Measurements from ENCODE around the gene FAM25C. TPM values are rescaled to one million over a fixed set of nuclear protein-coding genes. Genes with fewer than 3 reads are reported as not detected.
"Not testable (repeated sequence)": the region's sequence is repeated elsewhere in the genome, so short reads cannot be mapped to it uniquely, and the experiment has no call there.

FAM25C gene
- polyA plus RNA-seq: not detected

DNA sequence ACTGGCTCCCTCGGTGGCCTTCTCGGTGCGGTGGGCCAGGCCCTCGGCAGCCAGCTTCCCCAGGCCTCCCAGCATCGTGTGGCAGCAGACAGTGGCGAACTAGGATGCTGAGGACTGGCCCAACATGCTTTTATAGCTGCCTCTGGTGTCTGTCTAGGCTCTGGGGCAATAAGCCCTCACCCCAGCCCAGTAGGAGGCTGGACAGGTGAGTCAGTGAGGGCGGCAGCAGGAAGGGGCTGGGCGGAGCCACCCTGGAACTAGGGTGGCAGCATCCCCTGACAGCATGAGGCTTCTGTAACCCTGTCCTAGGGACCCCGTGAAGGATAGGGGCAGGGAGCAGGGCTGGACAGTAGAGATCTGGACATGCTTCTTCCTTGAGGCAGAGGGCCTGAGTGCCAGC is at the start of gene FAM25C:
TSS of gene FAM25C (minus strand) at position 101 of the 400 bp plus-strand sequence. CDS start at position 75, 26 bp downstream.
- not testable (repeated sequence) for H3K4me3 Mint-ChIP-seq; DNase-seq; H3K4me1 Mint-ChIP-seq; H3K36me3 Mint-ChIP-seq; H3K27ac Mint-ChIP-seq; H3K9me3 Mint-ChIP-seq; H3K27me3 Mint-ChIP-seq (ENCODE audit: low read depth in 3 of 3)

DNA sequence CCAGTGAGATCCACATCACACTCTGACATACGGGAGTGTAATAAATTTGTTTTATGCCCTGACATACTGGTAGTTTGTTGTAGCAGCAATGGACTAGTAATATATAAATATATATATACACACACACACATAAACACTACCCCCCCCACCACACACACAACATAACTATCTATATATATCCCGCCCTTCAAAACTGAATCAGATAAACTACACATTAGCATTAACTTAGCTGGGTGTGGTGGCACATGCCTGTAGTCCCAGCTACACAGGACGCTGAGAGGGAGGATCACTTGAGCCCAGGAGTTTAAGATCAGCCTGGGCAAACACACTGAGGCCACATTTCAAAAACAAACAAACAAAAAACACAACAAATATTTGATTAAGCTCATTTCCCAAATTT is 45.0 kb upstream of the FAM25C start:
- not testable (repeated sequence) for H3K36me3 Mint-ChIP-seq; H3K4me1 Mint-ChIP-seq; H3K9me3 Mint-ChIP-seq; H3K4me3 Mint-ChIP-seq; DNase-seq; H3K27ac Mint-ChIP-seq; H3K27me3 Mint-ChIP-seq (ENCODE audit: low read depth in 3 of 3)

DNA sequence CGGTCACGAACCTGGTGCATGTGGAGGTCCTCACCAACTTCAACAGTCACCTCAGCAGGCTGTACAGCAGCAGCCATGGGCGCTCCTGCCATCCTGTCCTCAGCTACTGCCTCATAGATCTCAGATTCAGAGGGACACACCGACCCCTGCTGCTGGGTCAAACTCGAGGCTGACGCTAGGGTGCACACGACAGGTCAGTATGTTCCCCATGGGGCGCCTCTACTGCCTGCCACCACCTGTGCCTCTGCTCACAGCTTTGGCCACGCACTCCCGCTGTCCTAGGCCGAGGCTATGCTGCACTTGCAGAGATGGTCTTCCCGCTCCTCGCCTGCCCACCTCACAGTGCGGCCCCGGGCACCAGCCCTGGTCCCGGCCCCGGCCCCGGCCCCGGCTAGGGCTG is 31.8 kb upstream of the FAM25C start:
- not testable (repeated sequence) for H3K27me3 Mint-ChIP-seq (ENCODE audit: low read depth in 3 of 3); H3K4me1 Mint-ChIP-seq; H3K9me3 Mint-ChIP-seq; H3K4me3 Mint-ChIP-seq; DNase-seq; H3K36me3 Mint-ChIP-seq; H3K27ac Mint-ChIP-seq

DNA sequence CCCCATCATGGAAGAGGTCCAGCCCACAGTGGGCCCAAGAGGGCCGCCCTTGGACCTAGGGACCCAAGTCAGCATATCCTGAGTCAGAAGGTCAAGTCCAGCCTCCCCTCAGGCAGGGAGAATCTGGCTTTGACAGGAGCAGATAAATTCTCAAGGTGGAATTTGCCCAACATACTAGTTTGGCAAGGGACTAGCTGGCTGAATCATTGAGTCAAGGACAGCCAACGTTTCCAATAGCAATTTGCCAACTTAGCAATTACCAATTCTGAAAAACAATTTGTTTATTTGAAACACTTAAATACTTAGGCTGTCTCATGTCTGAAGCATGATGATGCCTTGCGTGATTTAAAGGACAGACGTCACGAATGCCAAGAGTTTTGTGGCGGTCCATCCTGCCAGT is 2.7 kb upstream of the FAM25C start:
- H3K27me3 Mint-ChIP-seq (ENCODE audit: low read depth in 3 of 3); H3K27ac Mint-ChIP-seq; H3K36me3 Mint-ChIP-seq: not testable (repeated sequence)

DNA sequence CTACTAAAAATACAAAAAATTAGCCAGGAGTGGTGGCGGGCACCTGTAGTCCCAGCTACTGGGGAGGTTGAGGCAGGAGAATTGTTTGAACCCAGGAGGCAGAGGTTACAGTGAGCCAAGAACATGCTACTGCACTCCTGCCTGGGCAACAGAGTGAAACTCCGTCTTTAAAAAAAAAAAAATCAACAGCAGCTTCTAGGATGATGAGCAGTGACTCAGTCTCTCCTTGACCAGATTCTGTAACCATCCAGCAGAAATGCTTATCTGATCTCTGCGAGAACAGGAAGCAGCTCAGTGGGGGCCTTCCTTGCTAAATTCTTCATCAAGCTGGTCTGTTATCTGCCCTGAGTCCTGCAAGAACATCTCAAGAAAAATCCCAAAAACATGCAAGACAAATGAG is 5.5 kb downstream of the FAM25C start:
- not testable (repeated sequence) for H3K27me3 Mint-ChIP-seq (ENCODE audit: low read depth in 3 of 3); H3K4me1 Mint-ChIP-seq; H3K9me3 Mint-ChIP-seq; H3K27ac Mint-ChIP-seq; H3K36me3 Mint-ChIP-seq; H3K4me3 Mint-ChIP-seq; DNase-seq

More for the DNA sequence above, 2.7 kb upstream of the FAM25C start:
- not testable (repeated sequence) for H3K9me3 Mint-ChIP-seq, H3K4me1 Mint-ChIP-seq, DNase-seq, H3K4me3 Mint-ChIP-seq

DNA sequence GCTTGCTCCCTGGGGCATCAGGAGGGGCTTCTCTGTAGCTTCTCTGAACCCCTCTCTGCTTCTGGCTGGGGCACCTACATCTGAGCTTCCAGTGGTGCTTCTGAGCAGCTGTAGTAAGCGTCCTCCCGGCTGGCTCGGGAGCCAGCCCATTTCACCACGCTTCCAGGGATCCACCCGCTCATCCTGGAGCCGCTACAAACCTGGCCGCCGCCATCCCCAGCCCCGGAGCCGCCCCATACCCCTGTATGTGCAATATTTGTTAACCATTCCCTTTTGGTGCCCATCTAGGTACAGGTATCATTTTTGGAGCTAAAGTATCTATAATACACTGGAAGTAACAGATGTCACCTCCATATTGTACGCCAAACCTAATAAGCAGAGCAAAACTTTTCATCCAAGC is 7.0 kb downstream of the FAM25C start:
- not testable (repeated sequence) for H3K27me3 Mint-ChIP-seq (ENCODE audit: low read depth in 3 of 3); H3K36me3 Mint-ChIP-seq; H3K4me3 Mint-ChIP-seq; H3K4me1 Mint-ChIP-seq; H3K27ac Mint-ChIP-seq; DNase-seq; H3K9me3 Mint-ChIP-seq

DNA sequence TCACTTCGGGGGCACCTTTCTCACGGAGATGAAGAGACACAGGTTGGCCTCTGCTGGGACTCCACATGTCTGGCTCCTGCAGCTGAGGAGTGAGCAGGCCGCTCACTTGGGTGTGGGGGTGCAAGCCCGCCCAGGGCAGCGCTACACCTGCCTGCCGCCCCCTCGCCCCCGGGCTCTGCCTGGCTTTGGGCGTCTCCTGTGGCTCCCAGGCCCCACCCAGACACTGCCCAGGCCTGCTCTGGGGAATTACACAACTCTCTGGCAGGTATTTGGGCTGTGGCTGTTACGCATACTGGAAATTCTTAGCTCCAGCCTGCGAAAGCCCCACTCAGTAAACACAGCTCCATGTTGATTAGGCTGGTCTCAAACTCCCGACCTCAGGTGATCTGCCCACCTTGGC is 7.9 kb downstream of the FAM25C start:
- not testable (repeated sequence) for H3K4me1 Mint-ChIP-seq; DNase-seq; H3K27ac Mint-ChIP-seq; H3K27me3 Mint-ChIP-seq (ENCODE audit: low read depth in 3 of 3); H3K4me3 Mint-ChIP-seq; H3K9me3 Mint-ChIP-seq; H3K36me3 Mint-ChIP-seq

DNA sequence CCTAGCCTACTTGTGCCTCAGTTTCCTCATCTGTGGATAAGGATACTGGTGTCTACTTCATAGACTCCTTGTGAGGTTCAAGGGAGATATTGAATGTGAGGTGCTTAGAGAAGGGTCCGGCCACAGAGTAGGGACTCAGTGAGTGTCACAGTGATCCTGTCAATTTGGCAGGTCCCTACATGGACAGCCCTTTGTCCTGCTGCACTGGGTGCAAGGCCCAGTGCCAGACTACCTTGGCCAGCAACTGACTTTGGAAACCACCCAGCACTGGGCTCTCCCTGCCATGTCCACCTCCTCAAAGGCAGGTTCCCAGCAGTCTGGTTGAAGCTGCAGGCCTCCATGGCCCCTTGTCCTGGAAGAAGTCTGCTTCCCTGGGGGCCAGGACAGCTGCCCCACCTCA is 9.5 kb downstream of the FAM25C start:
- H3K27me3 Mint-ChIP-seq (ENCODE audit: low read depth in 3 of 3); H3K36me3 Mint-ChIP-seq; DNase-seq; H3K4me1 Mint-ChIP-seq; H3K9me3 Mint-ChIP-seq; H3K4me3 Mint-ChIP-seq; H3K27ac Mint-ChIP-seq: not testable (repeated sequence)

DNA sequence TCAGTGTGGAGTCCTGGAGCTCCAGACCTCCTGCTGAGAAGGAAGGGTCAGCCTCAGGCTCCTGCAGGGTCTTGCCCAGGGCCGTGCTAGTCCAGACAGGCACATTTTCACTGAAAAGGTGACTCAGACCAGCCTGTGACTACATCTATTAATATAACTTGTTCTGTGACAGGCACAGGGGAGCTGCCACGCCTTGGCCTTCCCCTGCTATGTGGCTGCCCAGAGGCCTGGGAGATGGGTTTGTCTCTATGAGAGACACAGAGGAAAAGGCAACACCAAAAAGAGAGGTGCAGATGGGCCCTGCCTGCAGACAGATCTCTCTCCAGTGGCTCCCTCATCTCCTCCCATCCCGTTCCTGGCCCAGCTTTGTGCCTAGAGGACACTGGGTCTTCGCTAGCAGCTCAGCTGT is 10.0 kb downstream of the FAM25C start:
- not testable (repeated sequence) for DNase-seq; H3K27ac Mint-ChIP-seq; H3K36me3 Mint-ChIP-seq; H3K4me3 Mint-ChIP-seq; H3K4me1 Mint-ChIP-seq; H3K9me3 Mint-ChIP-seq; H3K27me3 Mint-ChIP-seq (ENCODE audit: low read depth in 3 of 3)

DNA sequence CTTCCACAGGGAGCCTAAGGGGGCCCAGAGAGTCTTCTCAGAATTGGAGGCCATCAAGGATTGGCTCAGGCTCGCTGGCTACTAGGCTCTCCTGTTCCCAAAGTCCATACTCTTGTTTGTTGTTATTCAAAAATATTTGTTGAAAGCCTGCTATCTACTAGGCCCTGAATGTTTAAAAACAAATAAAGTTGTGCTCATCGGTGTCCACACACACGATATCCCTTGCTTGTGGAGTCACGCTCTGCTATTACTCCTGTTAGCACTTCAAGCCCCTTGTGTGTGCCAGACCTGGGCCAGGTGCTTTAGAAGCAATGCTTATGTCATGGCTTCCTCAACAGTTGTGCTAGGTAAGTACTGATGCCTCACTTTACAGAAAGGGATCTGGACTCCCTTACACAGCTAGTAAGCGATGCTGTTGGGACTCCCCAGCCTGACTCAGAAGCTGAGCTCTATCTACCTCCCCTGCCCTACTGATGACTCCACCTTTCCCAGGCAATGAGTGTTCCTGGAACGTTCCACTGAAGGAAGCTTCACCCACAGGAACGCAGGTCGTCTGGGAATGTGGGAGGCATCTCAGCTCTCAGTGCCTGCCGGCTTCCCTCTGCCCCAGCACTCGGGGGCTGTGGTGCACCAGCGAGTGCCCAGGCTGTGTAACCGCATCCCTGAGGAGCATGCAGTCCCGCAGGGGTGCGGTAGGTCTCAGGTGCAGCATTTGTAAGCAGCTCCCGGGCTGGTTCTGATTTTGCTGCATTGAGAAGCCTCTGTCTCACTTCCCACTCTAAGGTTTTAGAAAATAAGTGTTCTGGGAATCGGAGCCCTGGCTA is 10.7 kb downstream of the FAM25C start:
- not testable (repeated sequence) for H3K4me1 Mint-ChIP-seq; H3K4me3 Mint-ChIP-seq; DNase-seq; H3K27me3 Mint-ChIP-seq (ENCODE audit: low read depth in 3 of 3); H3K9me3 Mint-ChIP-seq; H3K27ac Mint-ChIP-seq; H3K36me3 Mint-ChIP-seq

DNA sequence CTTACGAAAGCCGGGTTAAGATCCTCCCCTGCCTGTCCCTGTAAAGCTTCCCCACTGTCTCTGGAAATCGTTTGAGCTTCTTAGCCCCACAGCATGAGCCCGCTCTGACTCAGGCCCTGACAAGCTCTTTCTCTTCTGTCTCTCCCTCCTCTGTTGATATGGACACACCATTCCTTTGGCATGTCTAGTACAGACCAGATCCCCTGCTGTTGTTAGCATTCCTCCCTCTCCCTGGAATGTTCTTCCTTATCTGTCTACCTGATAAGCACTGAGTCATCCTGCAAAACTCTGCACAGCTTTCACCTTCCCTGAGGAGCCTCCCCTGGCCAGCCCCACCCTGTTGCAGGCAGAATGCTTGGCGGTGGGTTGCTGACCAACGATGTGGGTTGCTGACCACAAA is 11.6 kb downstream of the FAM25C start:
- not testable (repeated sequence) for H3K4me1 Mint-ChIP-seq; H3K4me3 Mint-ChIP-seq; H3K36me3 Mint-ChIP-seq; H3K27ac Mint-ChIP-seq; H3K9me3 Mint-ChIP-seq; H3K27me3 Mint-ChIP-seq (ENCODE audit: low read depth in 3 of 3); DNase-seq

DNA sequence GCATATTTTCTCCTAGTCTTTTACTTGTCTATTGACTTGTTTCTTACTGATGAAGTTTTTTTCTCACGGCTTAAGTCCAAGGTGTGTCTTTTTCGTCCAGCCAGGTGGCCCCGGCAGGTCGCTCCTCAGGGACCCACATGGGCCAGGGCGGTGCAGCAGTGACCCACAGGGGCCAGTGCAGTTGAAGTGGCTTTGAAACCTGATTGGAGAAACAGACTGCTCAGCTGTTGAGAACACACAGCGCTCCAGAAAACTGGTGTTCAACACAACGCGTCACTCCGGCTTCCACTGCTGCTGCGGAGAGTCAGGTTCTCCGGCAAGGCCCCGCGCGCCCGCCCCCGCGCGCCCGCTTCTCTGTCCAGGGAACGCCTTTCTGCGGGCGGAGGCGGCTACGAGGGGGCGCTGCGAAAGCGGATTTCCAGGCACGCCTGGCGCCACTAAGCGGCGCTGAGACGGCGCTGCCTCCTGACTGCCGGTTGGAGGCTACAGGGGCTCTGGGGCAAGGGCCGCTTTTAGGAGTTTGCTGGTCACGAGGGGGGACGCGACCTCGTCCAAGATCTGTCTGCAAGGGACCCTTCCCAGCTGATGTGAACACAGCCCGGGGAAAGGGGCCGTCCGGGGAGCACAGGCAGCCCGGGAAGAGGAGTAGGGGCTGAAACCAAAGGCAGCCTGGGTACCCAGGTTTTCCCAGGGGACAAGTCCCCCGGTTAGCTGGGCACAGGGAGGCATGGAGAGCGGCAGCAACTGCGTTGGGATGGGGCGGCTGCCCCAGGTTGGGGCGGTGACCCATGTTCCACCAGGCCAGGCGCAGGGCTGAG is 13.0 kb downstream of the FAM25C start:
- not testable (repeated sequence) for H3K4me1 Mint-ChIP-seq; DNase-seq; H3K27ac Mint-ChIP-seq; H3K9me3 Mint-ChIP-seq; H3K36me3 Mint-ChIP-seq; H3K27me3 Mint-ChIP-seq (ENCODE audit: low read depth in 3 of 3); H3K4me3 Mint-ChIP-seq

DNA sequence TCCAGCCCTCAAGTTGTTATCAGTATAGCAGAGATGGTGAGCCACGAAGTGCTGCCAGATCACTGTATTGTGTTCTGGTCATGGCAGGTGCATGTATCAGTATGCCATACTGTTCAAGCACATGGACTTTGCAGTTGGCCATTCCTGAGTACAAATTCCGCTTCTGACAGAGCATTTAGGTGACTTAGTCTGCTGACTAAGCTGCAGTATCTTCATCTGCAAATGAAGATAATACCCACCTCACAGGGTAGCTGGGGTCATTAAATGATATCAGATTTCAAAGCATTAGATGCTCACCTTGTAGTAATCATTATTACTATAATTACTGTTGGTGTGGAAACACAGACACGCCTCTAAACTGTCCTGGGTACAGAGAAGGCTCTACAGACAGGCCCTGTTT is 24.2 kb downstream of the FAM25C start:
- not testable (repeated sequence) for DNase-seq; H3K36me3 Mint-ChIP-seq; H3K4me1 Mint-ChIP-seq; H3K9me3 Mint-ChIP-seq; H3K27ac Mint-ChIP-seq; H3K4me3 Mint-ChIP-seq; H3K27me3 Mint-ChIP-seq (ENCODE audit: low read depth in 3 of 3)

DNA sequence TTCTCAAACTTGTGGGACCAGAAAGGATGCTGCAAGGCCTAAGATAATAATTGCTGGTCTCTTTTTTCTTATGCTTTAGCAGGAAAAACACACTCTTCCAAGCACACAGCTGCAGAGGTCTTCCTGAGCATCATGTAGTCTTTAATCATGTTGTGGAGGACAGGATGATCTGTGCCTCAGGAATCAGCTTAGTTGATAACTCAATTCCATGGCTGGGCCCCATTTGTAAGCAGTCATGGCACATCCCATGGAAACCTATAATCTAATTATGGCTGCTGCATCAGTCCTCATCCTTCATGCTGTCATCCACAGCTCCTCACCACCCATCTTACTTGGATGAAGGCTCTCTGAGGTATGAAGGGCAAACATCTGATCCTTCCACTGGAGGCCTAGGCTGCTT is 26.5 kb downstream of the FAM25C start:
- H3K27ac Mint-ChIP-seq; H3K36me3 Mint-ChIP-seq; H3K4me3 Mint-ChIP-seq; H3K27me3 Mint-ChIP-seq (ENCODE audit: low read depth in 3 of 3); H3K9me3 Mint-ChIP-seq; DNase-seq; H3K4me1 Mint-ChIP-seq: not testable (repeated sequence)

DNA sequence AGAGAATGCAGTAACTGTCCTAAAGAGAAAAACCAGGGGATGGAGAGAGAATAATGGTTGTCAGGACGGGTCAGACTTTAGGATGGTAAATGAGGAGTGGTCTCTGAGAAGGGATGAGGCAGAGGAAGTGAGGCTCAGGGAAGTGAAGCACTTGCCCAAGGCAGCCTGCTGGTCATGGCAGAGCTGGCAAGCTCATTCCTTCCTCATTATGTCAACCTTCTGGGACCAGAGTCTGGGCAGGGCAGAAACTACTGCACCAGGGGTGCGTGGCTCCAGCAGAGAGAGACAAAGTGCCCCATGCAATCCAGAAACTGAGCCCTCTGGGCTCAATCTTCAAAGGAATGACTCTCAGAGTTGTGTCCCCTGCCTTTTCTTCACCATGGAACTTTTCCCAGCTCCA is 27.5 kb downstream of the FAM25C start:
- H3K27me3 Mint-ChIP-seq (ENCODE audit: low read depth in 3 of 3); H3K27ac Mint-ChIP-seq; H3K4me1 Mint-ChIP-seq; H3K4me3 Mint-ChIP-seq; DNase-seq; H3K9me3 Mint-ChIP-seq; H3K36me3 Mint-ChIP-seq: not testable (repeated sequence)
